SK-N-SH (cell line): Measurements from ENCODE around the gene POLD3. TPM values are rescaled to one million over a fixed set of nuclear protein-coding genes. Genes with fewer than 3 reads are reported as not detected.

Source experiments
- CTCF ChIA-PET: fragments of 300-600, 350-600 bp; formaldehyde crosslinking; extraction: SDS; loops from one replicate; lab custom pipeline; 2021; lab: Yijun Ruan, JAX
- POLR2A ChIA-PET: fragments of 350-600 bp; sonication (Branson Sonifier 250); formaldehyde crosslinking; extraction: SDS; loops from one replicate; lab custom pipeline; 2020; ENCODE audit warnings: antibody characterized with exemption, inconsistent platforms; lab: Yijun Ruan, JAX
- DNase-seq: peaks from one replicate; pipeline ENCODE4 v3.0.0; 2012
- H2AFZ ChIP-seq: fragments of 200-600 bp; sonication (generic); 2 replicates; pipeline ENCODE4 v1.8.1; 2016; ENCODE audit warnings: antibody characterized with exemption, mild to moderate bottlenecking, low read depth
- H3F3A ChIP-seq: fragments of 200-600 bp; sonication (generic); replicated peaks from 2 replicates; pipeline ENCODE3; 2016; ENCODE audit warnings: antibody characterized with exemption, mild to moderate bottlenecking; ENCODE audit not compliant: insufficient read depth
- H3K27ac ChIP-seq, 2 experiments: fragments of 200-500 bp in 1 of 2; fragments of 200-600 bp in 1 of 2; sonication (Bioruptor generic) in 1 of 2; sonication (generic), shearing (Covaris generic) in 1 of 2; 2 replicates each; pipeline versions ENCODE4 v1.5.1 to v1.6.1; 2014 to 2016; ENCODE audit warnings: low read depth in 2 of 2, inconsistent platforms in 1 of 2, low read length in 1 of 2, mild to moderate bottlenecking in 1 of 2, mixed read lengths in 1 of 2
- H3K27me3 ChIP-seq: fragments of 200-600 bp; sonication (generic), shearing (Covaris generic); 2 replicates; pipeline ENCODE4 v1.6.1; 2016; ENCODE audit warnings: mixed run types; ENCODE audit not compliant: insufficient read depth
- H3K36me3 ChIP-seq, 2 experiments: fragments of 200-500 bp in 1 of 2; fragments of 200-600 bp in 1 of 2; sonication (Bioruptor generic) in 1 of 2; sonication (generic) in 1 of 2; replicated peaks in 1 of 2; 2 replicates each; pipeline versions ENCODE3 to v1.5.1; 2014 to 2016; ENCODE audit warnings: low read length in 1 of 2, mild to moderate bottlenecking in 1 of 2; ENCODE audit not compliant: insufficient read depth in 2 of 2, control insufficient read depth in 1 of 2
- H3K4me1 ChIP-seq, 2 experiments: fragments of 200-500 bp in 1 of 2; fragments of 200-600 bp in 1 of 2; sonication (Bioruptor generic) in 1 of 2; sonication (generic), shearing (Covaris generic) in 1 of 2; 2 replicates each; pipeline versions ENCODE4 v1.5.1 to v1.6.1; 2014 to 2016; ENCODE audit warnings: low read depth in 1 of 2, low read length in 1 of 2, mixed run types in 1 of 2; ENCODE audit not compliant: insufficient read depth in 2 of 2, control insufficient read depth in 1 of 2
- H3K4me2 ChIP-seq: fragments of 200-600 bp; sonication (generic), shearing (Covaris generic); 2 replicates; pipeline ENCODE4 v1.6.1; 2017; ENCODE audit warnings: mixed run types
- H3K4me3 ChIP-seq, 2 experiments: fragments of 200-500 bp in 1 of 2; fragments of 200-600 bp in 1 of 2; sonication (Bioruptor generic) in 1 of 2; sonication (generic), shearing (Covaris generic) in 1 of 2; 2 replicates each; pipeline versions ENCODE4 v1.5.1 to v1.8.1; 2014 to 2016; ENCODE audit warnings: low read depth in 2 of 2, inconsistent platforms in 1 of 2, low read length in 1 of 2, mild to moderate bottlenecking in 1 of 2, mixed read lengths in 1 of 2, moderate library complexity in 1 of 2
- H3K79me2 ChIP-seq: fragments of 200-600 bp; sonication (generic); 2 replicates; pipeline ENCODE4 v1.8.1; 2017; ENCODE audit warnings: mild to moderate bottlenecking; ENCODE audit not compliant: insufficient read depth
- H3K9ac ChIP-seq: fragments of 200-600 bp; sonication (generic); 2 replicates; pipeline ENCODE4 v1.6.1; 2017; ENCODE audit warnings: mixed run types
- H3K9me2 ChIP-seq: fragments of 200-600 bp; sonication (generic); 2 replicates; pipeline ENCODE4 v1.6.1; 2017; ENCODE audit warnings: mixed run types
- H3K9me3 ChIP-seq: fragments of 200-600 bp; sonication (generic); 2 replicates; pipeline ENCODE4 v1.6.1; 2017; ENCODE audit warnings: mixed run types, mild to moderate bottlenecking, moderate library complexity
- H4K20me1 ChIP-seq: fragments of 200-600 bp; sonication (generic); 2 replicates; pipeline ENCODE4 v1.6.1; 2017; ENCODE audit warnings: mild to moderate bottlenecking, mixed run types; ENCODE audit not compliant: insufficient read depth
- EP300 ChIP-seq, 2 experiments: IDR thresholded peaks; 2 replicates each; pipeline versions ENCODE4 v1.4.0 to v1.6.1; 2012; ENCODE audit warnings: borderline replicate concordance in 1 of 2, low read depth in 1 of 2, low read length in 1 of 2
- EZH2phosphoT487 ChIP-seq: fragments of 200-600 bp; sonication (generic); IDR thresholded peaks from 2 replicates; pipeline ENCODE4 v1.6.1; 2017; ENCODE audit warnings: low read depth, mixed run types, mild to moderate bottlenecking, antibody characterized with exemption, moderate library complexity, borderline replicate concordance
- FOXJ3 ChIP-seq: sonication (generic); formaldehyde crosslinking; IDR thresholded peaks from 2 replicates; pipeline ENCODE4 v1.5.1; 2020; ENCODE audit warnings: mild to moderate bottlenecking, missing genetic modification reagents
- GATA2 ChIP-seq: sonication (generic); formaldehyde crosslinking; IDR thresholded peaks from 2 replicates; pipeline ENCODE4 v1.5.0; 2020; ENCODE audit warnings: mild to moderate bottlenecking, missing genetic modification reagents
- IRF3 ChIP-seq: fragments of 150-350 bp; IDR thresholded peaks from 2 replicates; pipeline ENCODE4 v1.6.1; 2016; ENCODE audit warnings: mild to moderate bottlenecking, low read depth, low read length
- JUND ChIP-seq: IDR thresholded peaks from 2 replicates; pipeline ENCODE4 v1.4.0; 2012
- MXI1 ChIP-seq: IDR thresholded peaks from 2 replicates; pipeline ENCODE4 v1.6.1; 2012; ENCODE audit warnings: mild to moderate bottlenecking, low read depth, low read length, improper control_type of control experiment
- NFIC ChIP-seq: IDR thresholded peaks from 2 replicates; pipeline ENCODE4 v1.4.0; 2012; ENCODE audit warnings: borderline replicate concordance
- NRF1 ChIP-seq: IDR thresholded peaks from 2 replicates; pipeline ENCODE4 v1.6.1; 2012; ENCODE audit warnings: low read depth, mild to moderate bottlenecking, low read length
- POLR2AphosphoS5 ChIP-seq: IDR thresholded peaks from 2 replicates; pipeline ENCODE4 v1.6.1; 2012; ENCODE audit warnings: low read depth, low read length
- RAD21 ChIP-seq: IDR thresholded peaks from 2 replicates; pipeline ENCODE4 v1.6.1; 2012; ENCODE audit warnings: mild to moderate bottlenecking, low read length
- RCOR1 ChIP-seq: fragments of 150-350 bp; IDR thresholded peaks from 2 replicates; pipeline ENCODE4 v1.6.1; 2017; ENCODE audit warnings: antibody characterized with exemption, low read length
- RXRA ChIP-seq: IDR thresholded peaks from 2 replicates; pipeline ENCODE4 v1.4.0; 2012; ENCODE audit warnings: low read depth, mild to moderate bottlenecking, borderline replicate concordance
- SIN3A ChIP-seq: IDR thresholded peaks from 2 replicates; pipeline ENCODE4 v1.6.1; 2012; ENCODE audit warnings: low read depth, mild to moderate bottlenecking, low read length, moderate library complexity, borderline replicate concordance
- SMC3 ChIP-seq: IDR thresholded peaks from 2 replicates; pipeline ENCODE4 v1.6.1; 2012; ENCODE audit warnings: low read depth, low read length, improper control_type of control experiment
- USF1 ChIP-seq: IDR thresholded peaks from 2 replicates; pipeline ENCODE4 v1.4.0; 2012; ENCODE audit warnings: low read depth, borderline replicate concordance
- WGBS: methylation state at CpG from one replicate; pipeline ENCODE4 v1.1.6; 2017; ENCODE audit warnings: low lambda C conversion rate; 5-methylcytosine and 5-hydroxymethylcytosine counted together
- polyA plus RNA-seq, 3 experiments: library from polyadenylated mRNA; depleted of rRNA; stranded (reverse); fragments of >200 nt; gene quantifications; 2 replicates each; pipeline ENCODE4 v1.2.3, GENCODE V29; 2012
- TF ChIP-seq, protein P1 (sequence below): IDR thresholded peaks from 2 replicates; pipeline ENCODE4 v1.6.1; 2012; ENCODE audit warnings: mild to moderate bottlenecking, low read depth, low read length, moderate library complexity
- TF ChIP-seq, protein P2 (sequence below): IDR thresholded peaks from 2 replicates; pipeline ENCODE4 v1.4.0; 2012; ENCODE audit warnings: low read depth, borderline replicate concordance

Gene POLD3
- polyA plus RNA-seq, 1 of the 3 experiments (the other 2 are of a cell fraction) = 7.9 TPM

GRCh38 chr11:74639533-74639932 lies 47.2 kb downstream of the POLD3 start:
- DNase-seq = no peak
- peaks cover 0 to 13% of the 10 kb centered on the region in 2 experiments; a peak in 2 of 4 replicates for H3K4me1 ChIP-seq
- CTCF ChIA-PET = interaction anchor here (0.8 to 2.5 kb wide), 5 partner anchors 63 to 186 kb away, joined by 3 to 14 read pairs (median 3); no protein-coding TSS in a partner anchor
- H3K9ac ChIP-seq = no peak overlapping the region
- H3K9me3 ChIP-seq = no peaks in the 10 kb centered on the region
- H3K9me2 ChIP-seq = no peaks in the 10 kb centered on the region
- 97% methylated on average over 5 of the region's 5 CpGs for WGBS
- no peak overlapping the region for H3K4me3 ChIP-seq
- no peak overlapping the region for H3K4me2 ChIP-seq
- peaks cover 3% of the 10 kb centered on the region; the same call in 1 of the 2 replicates for H3K79me2 ChIP-seq
- no peaks in the 10 kb centered on the region for H3K27me3 ChIP-seq
- TF ChIP-seq, protein P1, sequence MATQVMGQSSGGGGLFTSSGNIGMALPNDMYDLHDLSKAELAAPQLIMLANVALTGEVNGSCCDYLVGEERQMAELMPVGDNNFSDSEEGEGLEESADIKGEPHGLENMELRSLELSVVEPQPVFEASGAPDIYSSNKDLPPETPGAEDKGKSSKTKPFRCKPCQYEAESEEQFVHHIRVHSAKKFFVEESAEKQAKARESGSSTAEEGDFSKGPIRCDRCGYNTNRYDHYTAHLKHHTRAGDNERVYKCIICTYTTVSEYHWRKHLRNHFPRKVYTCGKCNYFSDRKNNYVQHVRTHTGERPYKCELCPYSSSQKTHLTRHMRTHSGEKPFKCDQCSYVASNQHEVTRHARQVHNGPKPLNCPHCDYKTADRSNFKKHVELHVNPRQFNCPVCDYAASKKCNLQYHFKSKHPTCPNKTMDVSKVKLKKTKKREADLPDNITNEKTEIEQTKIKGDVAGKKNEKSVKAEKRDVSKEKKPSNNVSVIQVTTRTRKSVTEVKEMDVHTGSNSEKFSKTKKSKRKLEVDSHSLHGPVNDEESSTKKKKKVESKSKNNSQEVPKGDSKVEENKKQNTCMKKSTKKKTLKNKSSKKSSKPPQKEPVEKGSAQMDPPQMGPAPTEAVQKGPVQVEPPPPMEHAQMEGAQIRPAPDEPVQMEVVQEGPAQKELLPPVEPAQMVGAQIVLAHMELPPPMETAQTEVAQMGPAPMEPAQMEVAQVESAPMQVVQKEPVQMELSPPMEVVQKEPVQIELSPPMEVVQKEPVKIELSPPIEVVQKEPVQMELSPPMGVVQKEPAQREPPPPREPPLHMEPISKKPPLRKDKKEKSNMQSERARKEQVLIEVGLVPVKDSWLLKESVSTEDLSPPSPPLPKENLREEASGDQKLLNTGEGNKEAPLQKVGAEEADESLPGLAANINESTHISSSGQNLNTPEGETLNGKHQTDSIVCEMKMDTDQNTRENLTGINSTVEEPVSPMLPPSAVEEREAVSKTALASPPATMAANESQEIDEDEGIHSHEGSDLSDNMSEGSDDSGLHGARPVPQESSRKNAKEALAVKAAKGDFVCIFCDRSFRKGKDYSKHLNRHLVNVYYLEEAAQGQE = no peak
- no peak for TF ChIP-seq FOXJ3 (CRISPR knock-in tag)
- TF ChIP-seq SIN3A = no peak
- TF ChIP-seq GATA2 (CRISPR knock-in tag) = no peak
- no peak for TF ChIP-seq RAD21
- no peak for TF ChIP-seq EZH2phosphoT487
- TF ChIP-seq EP300 (IDR thresholded peaks at IDR 0.05; ENCODE audit: borderline replicate concordance in 1 of 2, low read depth in 1 of 2, low read length in 1 of 2) = no peak
- TF ChIP-seq NFIC = no peak
- peaks cover 20% of the 10 kb centered on the region for H3F3A ChIP-seq
- POLR2A ChIA-PET = no interaction called here
- H4K20me1 ChIP-seq = no peaks in the 10 kb centered on the region
- no peak overlapping the region for H2AFZ ChIP-seq
- peaks cover 29 to 38% of the 10 kb centered on the region in 2 experiments for H3K36me3 ChIP-seq
- H3K27ac ChIP-seq = no peak overlapping the region

DNA sequence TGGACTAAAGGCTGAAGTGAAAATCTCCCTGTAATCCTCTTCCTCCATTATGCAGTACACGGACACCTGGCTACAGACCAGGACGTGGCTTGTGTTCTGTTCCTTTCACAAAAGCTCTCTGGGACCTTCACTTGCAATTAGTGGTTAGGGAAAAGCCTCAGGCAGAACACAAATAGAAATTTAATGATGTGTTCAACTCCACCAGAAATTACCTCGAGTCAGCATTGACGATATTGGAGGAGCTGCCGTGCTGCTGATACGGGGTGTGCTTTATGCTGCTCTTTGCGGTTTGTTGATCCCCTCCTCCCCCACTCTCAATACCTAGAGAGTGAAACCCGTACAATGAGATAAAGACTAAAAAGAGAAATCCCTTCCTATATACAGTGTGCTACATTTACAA lies 48.9 kb downstream of the POLD3 start:
- Histone ChIP-seq H3K9me3 (no peaks in the 10 kb centered on the region), H3K4me1 (peaks cover 0 to 7% of the 10 kb centered on the region in 2 experiments; a peak in 3 of 4 replicates), H3K4me2 (no peak overlapping the region), H3K9ac (no peak overlapping the region), H3K79me2 (peaks cover 3% of the 10 kb centered on the region; the same call in 1 of the 2 replicates), H4K20me1 (no peaks in the 10 kb centered on the region), H3F3A (peaks cover 10% of the 10 kb centered on the region), H3K4me3 (no peak overlapping the region), H3K36me3 (peaks cover 25 to 31% of the 10 kb centered on the region in 2 experiments), H3K27me3 (no peaks in the 10 kb centered on the region), H2AFZ (no peak overlapping the region), H3K9me2 (no peaks in the 10 kb centered on the region), H3K27ac (no peak overlapping the region)
- POLR2A ChIA-PET = no interaction called here
- WGBS = 100% methylated on average over 8 of the region's 8 CpGs
- TF ChIP-seq RXRA (no peak), IRF3 (no peak), POLR2AphosphoS5 (no peak), JUND (no peak), USF1 (no peak), NFIC (no peak), RCOR1 (no peak), SIN3A (no peak), EP300 (IDR thresholded peaks at IDR 0.05; ENCODE audit: borderline replicate concordance in 1 of 2, low read depth in 1 of 2, low read length in 1 of 2) (no peak), MXI1 (no peak), SMC3 (no peak), NRF1 (no peak)
- TF ChIP-seq, protein P2, sequence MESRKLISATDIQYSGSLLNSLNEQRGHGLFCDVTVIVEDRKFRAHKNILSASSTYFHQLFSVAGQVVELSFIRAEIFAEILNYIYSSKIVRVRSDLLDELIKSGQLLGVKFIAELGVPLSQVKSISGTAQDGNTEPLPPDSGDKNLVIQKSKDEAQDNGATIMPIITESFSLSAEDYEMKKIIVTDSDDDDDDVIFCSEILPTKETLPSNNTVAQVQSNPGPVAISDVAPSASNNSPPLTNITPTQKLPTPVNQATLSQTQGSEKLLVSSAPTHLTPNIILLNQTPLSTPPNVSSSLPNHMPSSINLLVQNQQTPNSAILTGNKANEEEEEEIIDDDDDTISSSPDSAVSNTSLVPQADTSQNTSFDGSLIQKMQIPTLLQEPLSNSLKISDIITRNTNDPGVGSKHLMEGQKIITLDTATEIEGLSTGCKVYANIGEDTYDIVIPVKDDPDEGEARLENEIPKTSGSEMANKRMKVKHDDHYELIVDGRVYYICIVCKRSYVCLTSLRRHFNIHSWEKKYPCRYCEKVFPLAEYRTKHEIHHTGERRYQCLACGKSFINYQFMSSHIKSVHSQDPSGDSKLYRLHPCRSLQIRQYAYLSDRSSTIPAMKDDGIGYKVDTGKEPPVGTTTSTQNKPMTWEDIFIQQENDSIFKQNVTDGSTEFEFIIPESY = no peak
- no peak for DNase-seq
- CTCF ChIA-PET = interaction anchor here (1.2 to 2.0 kb wide), 5 partner anchors 8 to 63 kb away, joined by 3 to 9 read pairs (median 3); no protein-coding TSS in a partner anchor
